Neural cell (in vitro differentiated cells): Measurements from ENCODE around the gene GSC2. TPM values are rescaled to one million over a fixed set of nuclear protein-coding genes. Genes with fewer than 3 reads are reported as not detected.

Experiments used
- H2AFZ ChIP-seq: fragments of 200-600, 300-800 bp; sonication (generic), shearing (Covaris generic); 2 replicates; pipeline ENCODE4 v1.6.0; 2014; ENCODE audit warnings: low read depth, mild to moderate bottlenecking, antibody characterized with exemption, low read length, moderate library complexity
- H3F3A ChIP-seq: fragments of 200-600 bp; shearing (Covaris generic); 2 replicates; pipeline ENCODE4 v1.6.1; 2016; ENCODE audit warnings: mild to moderate bottlenecking, moderate library complexity, mixed read lengths, antibody characterized with exemption, low read length; ENCODE audit not compliant: insufficient read depth, poor library complexity, severe bottlenecking
- H3K27ac ChIP-seq: fragments of 200-600, 300-800 bp; sonication (generic), shearing (Covaris generic); 2 replicates; pipeline ENCODE4 v1.5.1; 2014; ENCODE audit warnings: mild to moderate bottlenecking, low read length, moderate library complexity
- H3K27me3 ChIP-seq: fragments of 300-800, 200-600 bp; sonication (generic), shearing (Covaris generic); 2 replicates; pipeline ENCODE4 v1.6.0; 2014; ENCODE audit warnings: mild to moderate bottlenecking, low read depth, low read length, moderate library complexity; ENCODE audit not compliant: insufficient read depth
- H3K36me3 ChIP-seq: fragments of 300-800, 200-600 bp; sonication (generic), shearing (Covaris generic); 2 replicates; pipeline ENCODE4 v1.5.1; 2014; ENCODE audit warnings: mild to moderate bottlenecking, antibody characterized with exemption, low read length, moderate library complexity; ENCODE audit not compliant: insufficient read depth
- H3K4me2 ChIP-seq: fragments of 300-800, 200-600 bp; sonication (generic), shearing (Covaris generic); 2 replicates; pipeline ENCODE4 v1.6.0; 2014; ENCODE audit warnings: mild to moderate bottlenecking, low read length
- H3K4me3 ChIP-seq: fragments of 300-800, 200-600 bp; sonication (generic), shearing (Covaris generic); 2 replicates; pipeline ENCODE4 v1.5.1; 2014; ENCODE audit warnings: mild to moderate bottlenecking, low read length, moderate library complexity
- H3K79me2 ChIP-seq: fragments of 200-600 bp; shearing (Covaris generic); replicated peaks from 2 replicates; pipeline ENCODE4 v1.6.0; 2014; ENCODE audit warnings: mild to moderate bottlenecking, low read length, moderate library complexity; ENCODE audit not compliant: insufficient read depth
- H3K9ac ChIP-seq: fragments of 300-800, 200-600 bp; sonication (generic), shearing (Covaris generic); 2 replicates; pipeline ENCODE4 v1.6.1; 2016; ENCODE audit warnings: mild to moderate bottlenecking, low read length, mixed read lengths
- H3K9me2 ChIP-seq: fragments of 200-600 bp; shearing (Covaris generic); 2 replicates; pipeline ENCODE4 v1.6.1; 2016; ENCODE audit warnings: mild to moderate bottlenecking, low read length, mixed read lengths; ENCODE audit not compliant: insufficient read depth
- H3K9me3 ChIP-seq: fragments of 200-600, 300-800 bp; sonication (generic), shearing (Covaris generic); 2 replicates; pipeline ENCODE4 v1.6.1; 2016; ENCODE audit warnings: mild to moderate bottlenecking, mixed run types, low read length, moderate library complexity, mixed read lengths
- H4K20me1 ChIP-seq: fragments of 200-600 bp; shearing (Covaris generic); 2 replicates; pipeline ENCODE4 v1.6.1; 2016; ENCODE audit warnings: mild to moderate bottlenecking, mixed run types; ENCODE audit not compliant: insufficient read depth
- EP300 ChIP-seq: fragments of 450-650 bp; conservative IDR thresholded peaks from 2 replicates; pipeline ENCODE4 v1.6.1; 2014; ENCODE audit warnings: antibody characterized with exemption, mild to moderate bottlenecking, moderate library complexity; ENCODE audit not compliant: poor library complexity, severe bottlenecking
- EZH2 ChIP-seq: fragments of 200-600, 300-800 bp; shearing (Covaris generic), sonication (generic); IDR thresholded peaks from 2 replicates; pipeline ENCODE4 v1.6.1; 2014; ENCODE audit warnings: antibody characterized with exemption, low read length, borderline replicate concordance, mild to moderate bottlenecking; ENCODE audit not compliant: insufficient read depth, poor library complexity, severe bottlenecking
- MXI1 ChIP-seq: fragments of 450-650 bp; conservative IDR thresholded peaks from 2 replicates; pipeline ENCODE4 v1.6.1; 2014; ENCODE audit warnings: antibody characterized with exemption, mild to moderate bottlenecking; ENCODE audit not compliant: poor library complexity, severe bottlenecking
- POLR2AphosphoS5 ChIP-seq: IDR thresholded peaks from 2 replicates; pipeline ENCODE4 v1.6.1; 2012
- RAD21 ChIP-seq: fragments of 450-650 bp; conservative IDR thresholded peaks from 2 replicates; pipeline ENCODE4 v1.6.1; 2014; ENCODE audit warnings: antibody characterized with exemption, mild to moderate bottlenecking, moderate library complexity
- SMC3 ChIP-seq: fragments of 450-650 bp; conservative IDR thresholded peaks from 2 replicates; pipeline ENCODE4 v1.6.1; 2014; ENCODE audit warnings: antibody characterized with exemption, mild to moderate bottlenecking, moderate library complexity; ENCODE audit not compliant: poor library complexity
- TAF1 ChIP-seq: IDR thresholded peaks from 2 replicates; pipeline ENCODE4 v1.6.1; 2012; ENCODE audit warnings: low read depth
- polyA plus RNA-seq: library from polyadenylated mRNA; depleted of rRNA; stranded (reverse); fragments of >200 nt; gene quantifications from 2 replicates; pipeline ENCODE4 v1.2.3, GENCODE V29; 2014
- TF ChIP-seq, protein P1 (sequence below): fragments of 450-650 bp; IDR thresholded peaks from 2 replicates; pipeline ENCODE4 v1.5.1; 2014; ENCODE audit warnings: antibody characterized with exemption, mild to moderate bottlenecking, moderate library complexity; ENCODE audit not compliant: poor library complexity, severe bottlenecking
- TF ChIP-seq, protein P2 (sequence below): IDR thresholded peaks from 2 replicates; pipeline ENCODE4 v1.6.1; 2012; ENCODE audit warnings: borderline replicate concordance

The GSC2 gene
- polyA plus RNA-seq, 1 donor from 2014 or later, result not detected

DNA sequence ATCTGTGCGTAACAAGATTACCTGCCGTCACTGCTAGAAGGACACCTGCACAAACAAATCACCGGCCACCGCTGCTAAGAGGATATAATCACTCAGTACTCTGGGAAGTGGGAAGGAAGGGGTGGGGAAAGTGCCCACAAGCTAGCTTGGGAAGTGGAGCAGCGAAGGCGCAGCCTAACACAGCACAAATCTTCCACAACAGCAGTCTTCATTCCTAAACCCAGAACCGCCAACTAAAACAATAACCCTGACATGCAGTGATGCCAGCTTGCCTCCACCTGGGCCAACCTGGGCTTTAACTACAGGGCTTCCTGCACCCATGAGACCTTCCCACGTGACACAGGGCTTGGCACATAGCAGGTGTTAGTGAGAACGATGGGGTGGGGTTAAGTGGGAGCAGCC lies 33.0 kb downstream of the GSC2 start:
- H3F3A ChIP-seq, result no peaks in the 10 kb centered on the region
- no peaks in the 10 kb centered on the region for H3K27me3 ChIP-seq
- H3K9me3 ChIP-seq, result no peaks in the 10 kb centered on the region
- H3K27ac ChIP-seq, result no peak overlapping the region
- H3K36me3 ChIP-seq, result no peaks in the 10 kb centered on the region
- TF ChIP-seq EP300 (peak; percentile 19), MXI1 (no peak)
- no peak overlapping the region for H2AFZ ChIP-seq
- H3K9me2 ChIP-seq, result no peaks in the 10 kb centered on the region
- H4K20me1 ChIP-seq, result peaks cover 5% of the 10 kb centered on the region
- peaks cover 91% of the 10 kb centered on the region for H3K79me2 ChIP-seq
- peak overlapping the region; percentile 21 for H3K4me3 ChIP-seq
- no peak overlapping the region for H3K4me2 ChIP-seq
- no peak overlapping the region for H3K9ac ChIP-seq

DNA sequence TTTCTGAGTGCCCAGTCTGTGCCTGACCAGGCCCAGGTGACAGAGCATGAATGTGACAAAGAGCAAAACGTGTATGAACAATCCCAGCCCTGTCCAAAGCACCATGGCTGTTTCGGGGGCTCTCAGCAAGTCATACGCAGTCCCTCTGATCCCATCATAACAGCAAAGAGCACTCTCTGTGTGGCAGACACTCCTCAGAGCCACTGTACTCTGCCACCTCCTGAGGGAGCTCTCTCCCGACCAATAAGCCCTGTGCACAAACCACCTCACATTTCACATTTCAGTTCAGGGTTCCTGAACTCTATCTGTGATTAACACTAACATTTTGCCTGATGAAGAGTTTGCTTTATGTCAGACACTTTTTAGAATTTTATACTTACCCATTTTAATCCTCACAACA lies 34.5 kb downstream of the GSC2 start:
- no peaks in the 10 kb centered on the region for H3K27me3 ChIP-seq
- H3K4me2 ChIP-seq, result no peak overlapping the region
- TF ChIP-seq POLR2AphosphoS5, result no peak
- H3K4me3 ChIP-seq, result no peak overlapping the region
- no peak overlapping the region for H3K27ac ChIP-seq
- no peaks in the 10 kb centered on the region for H4K20me1 ChIP-seq
- no peaks in the 10 kb centered on the region for H3K36me3 ChIP-seq
- H2AFZ ChIP-seq, result no peak overlapping the region
- H3K9me2 ChIP-seq, result no peaks in the 10 kb centered on the region
- no peaks in the 10 kb centered on the region for H3F3A ChIP-seq
- no peak overlapping the region for H3K9ac ChIP-seq
- H3K79me2 ChIP-seq, result peaks cover 94% of the 10 kb centered on the region
- H3K9me3 ChIP-seq, result no peaks in the 10 kb centered on the region

DNA sequence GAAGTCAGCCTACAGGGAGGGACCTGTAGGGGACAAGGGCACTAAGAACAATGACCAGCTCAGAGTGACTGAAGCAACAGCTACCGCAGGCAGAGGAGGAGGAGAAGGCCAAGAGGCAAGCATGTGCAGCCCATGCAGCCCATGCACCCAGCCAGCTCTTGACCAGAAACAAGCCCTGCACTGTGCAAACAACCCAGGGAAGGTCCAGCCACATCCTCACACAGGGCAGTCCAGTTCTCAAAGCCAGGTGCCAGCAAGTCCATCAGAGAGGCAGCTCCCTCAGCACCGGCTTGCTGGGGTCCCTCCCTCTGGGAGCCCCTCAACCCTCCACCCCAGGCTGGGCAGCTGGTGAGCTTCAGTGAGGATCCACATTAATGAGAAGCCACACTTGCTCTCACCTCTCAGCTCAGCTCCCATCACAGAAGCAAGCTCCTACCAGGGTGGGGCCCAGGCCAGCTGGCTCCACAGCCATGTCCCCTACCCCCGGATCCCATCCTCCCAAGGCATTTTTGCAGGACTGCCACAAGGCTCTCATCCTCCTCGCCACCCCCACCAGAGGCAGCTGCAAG lies 35.0 kb downstream of the GSC2 start:
- Histone ChIP-seq H3K79me2 (peaks cover 89% of the 10 kb centered on the region), H3K9me3 (no peaks in the 10 kb centered on the region), H4K20me1 (no peaks in the 10 kb centered on the region), H3K9me2 (no peaks in the 10 kb centered on the region), H3K4me2 (no peak overlapping the region), H3K4me3 (no peak overlapping the region), H3K36me3 (no peaks in the 10 kb centered on the region), H3K27me3 (no peaks in the 10 kb centered on the region), H3K9ac (no peak overlapping the region), H3F3A (no peaks in the 10 kb centered on the region), H3K27ac (no peak overlapping the region), H2AFZ (no peak overlapping the region)
- TF ChIP-seq, protein P1, sequence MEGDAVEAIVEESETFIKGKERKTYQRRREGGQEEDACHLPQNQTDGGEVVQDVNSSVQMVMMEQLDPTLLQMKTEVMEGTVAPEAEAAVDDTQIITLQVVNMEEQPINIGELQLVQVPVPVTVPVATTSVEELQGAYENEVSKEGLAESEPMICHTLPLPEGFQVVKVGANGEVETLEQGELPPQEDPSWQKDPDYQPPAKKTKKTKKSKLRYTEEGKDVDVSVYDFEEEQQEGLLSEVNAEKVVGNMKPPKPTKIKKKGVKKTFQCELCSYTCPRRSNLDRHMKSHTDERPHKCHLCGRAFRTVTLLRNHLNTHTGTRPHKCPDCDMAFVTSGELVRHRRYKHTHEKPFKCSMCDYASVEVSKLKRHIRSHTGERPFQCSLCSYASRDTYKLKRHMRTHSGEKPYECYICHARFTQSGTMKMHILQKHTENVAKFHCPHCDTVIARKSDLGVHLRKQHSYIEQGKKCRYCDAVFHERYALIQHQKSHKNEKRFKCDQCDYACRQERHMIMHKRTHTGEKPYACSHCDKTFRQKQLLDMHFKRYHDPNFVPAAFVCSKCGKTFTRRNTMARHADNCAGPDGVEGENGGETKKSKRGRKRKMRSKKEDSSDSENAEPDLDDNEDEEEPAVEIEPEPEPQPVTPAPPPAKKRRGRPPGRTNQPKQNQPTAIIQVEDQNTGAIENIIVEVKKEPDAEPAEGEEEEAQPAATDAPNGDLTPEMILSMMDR, result no peak
- TF ChIP-seq TAF1 (no peak), RAD21 (no peak), MXI1 (no peak), SMC3 (no peak), EP300 (no peak), EZH2 (no peak), POLR2AphosphoS5 (no peak)
- TF ChIP-seq, protein P2, sequence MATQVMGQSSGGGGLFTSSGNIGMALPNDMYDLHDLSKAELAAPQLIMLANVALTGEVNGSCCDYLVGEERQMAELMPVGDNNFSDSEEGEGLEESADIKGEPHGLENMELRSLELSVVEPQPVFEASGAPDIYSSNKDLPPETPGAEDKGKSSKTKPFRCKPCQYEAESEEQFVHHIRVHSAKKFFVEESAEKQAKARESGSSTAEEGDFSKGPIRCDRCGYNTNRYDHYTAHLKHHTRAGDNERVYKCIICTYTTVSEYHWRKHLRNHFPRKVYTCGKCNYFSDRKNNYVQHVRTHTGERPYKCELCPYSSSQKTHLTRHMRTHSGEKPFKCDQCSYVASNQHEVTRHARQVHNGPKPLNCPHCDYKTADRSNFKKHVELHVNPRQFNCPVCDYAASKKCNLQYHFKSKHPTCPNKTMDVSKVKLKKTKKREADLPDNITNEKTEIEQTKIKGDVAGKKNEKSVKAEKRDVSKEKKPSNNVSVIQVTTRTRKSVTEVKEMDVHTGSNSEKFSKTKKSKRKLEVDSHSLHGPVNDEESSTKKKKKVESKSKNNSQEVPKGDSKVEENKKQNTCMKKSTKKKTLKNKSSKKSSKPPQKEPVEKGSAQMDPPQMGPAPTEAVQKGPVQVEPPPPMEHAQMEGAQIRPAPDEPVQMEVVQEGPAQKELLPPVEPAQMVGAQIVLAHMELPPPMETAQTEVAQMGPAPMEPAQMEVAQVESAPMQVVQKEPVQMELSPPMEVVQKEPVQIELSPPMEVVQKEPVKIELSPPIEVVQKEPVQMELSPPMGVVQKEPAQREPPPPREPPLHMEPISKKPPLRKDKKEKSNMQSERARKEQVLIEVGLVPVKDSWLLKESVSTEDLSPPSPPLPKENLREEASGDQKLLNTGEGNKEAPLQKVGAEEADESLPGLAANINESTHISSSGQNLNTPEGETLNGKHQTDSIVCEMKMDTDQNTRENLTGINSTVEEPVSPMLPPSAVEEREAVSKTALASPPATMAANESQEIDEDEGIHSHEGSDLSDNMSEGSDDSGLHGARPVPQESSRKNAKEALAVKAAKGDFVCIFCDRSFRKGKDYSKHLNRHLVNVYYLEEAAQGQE, result no peak
